ENCODE results near the gene SLC39A12.

The SLC39A12 gene

GRCh38 chr10:18044976-18045720, 93.4 kb downstream of the SLC39A12 start:
- no peaks in the 10 kb centered on the region for H3K36me3 ChIP-seq (ENCODE audit: insufficient read depth, low read length)
- no peak overlapping the region for H3K9ac ChIP-seq (ENCODE audit: low read depth, low read length)

GRCh38 chr10:18056583-18056982, 104.9 kb downstream of the SLC39A12 start:
- Histone ChIP-seq H3K9ac (ENCODE audit: low read depth, low read length) (no peak overlapping the region), H3K9me3 (ENCODE audit: control insufficient read depth, insufficient read depth, low read length) (no peaks in the 10 kb centered on the region), H3K36me3 (ENCODE audit: insufficient read depth, low read length) (no peaks in the 10 kb centered on the region), H3K4me1 (ENCODE audit: insufficient read depth, low read length) (no peaks in the 10 kb centered on the region)

More at GRCh38 chr10:18044976-18045720, 93.4 kb downstream of the SLC39A12 start:
- Histone ChIP-seq H3K9me3 (ENCODE audit: control insufficient read depth, insufficient read depth, low read length) (no peaks in the 10 kb centered on the region), H3K4me1 (ENCODE audit: insufficient read depth, low read length) (peaks cover 10% of the 10 kb centered on the region; the same call in 1 of the 2 replicates)

- Histone ChIP-seq H3K36me3 (ENCODE audit: insufficient read depth, low read length) (no peaks in the 10 kb centered on the region), H3K4me1 (ENCODE audit: insufficient read depth, low read length) (no peaks in the 10 kb centered on the region), H3K9ac (ENCODE audit: low read depth, low read length) (no peak overlapping the region), H3K9me3 (ENCODE audit: control insufficient read depth, insufficient read depth, low read length) (no peaks in the 10 kb centered on the region)
Observed at GRCh38 chr10:18059826-18060559, 108.3 kb downstream of the SLC39A12 start.

GRCh38 chr10:18066947-18067346, 115.2 kb downstream of the SLC39A12 start:
- no peaks in the 10 kb centered on the region for H3K36me3 ChIP-seq (ENCODE audit: insufficient read depth, low read length)
- H3K9me3 ChIP-seq (ENCODE audit: control insufficient read depth, insufficient read depth, low read length), result 0 out of 2 replicates have a peak, but pooled peaks cover 2% of the 10 kb centered on the region
- H3K9ac ChIP-seq (ENCODE audit: low read depth, low read length), result no peak overlapping the region
- no peaks in the 10 kb centered on the region for H3K4me1 ChIP-seq (ENCODE audit: insufficient read depth, low read length)

- Histone ChIP-seq H3K4me1 (ENCODE audit: insufficient read depth, low read length) (no peaks in the 10 kb centered on the region), H3K36me3 (ENCODE audit: insufficient read depth, low read length) (no peaks in the 10 kb centered on the region), H3K9ac (ENCODE audit: low read depth, low read length) (no peak overlapping the region), H3K9me3 (ENCODE audit: control insufficient read depth, insufficient read depth, low read length) (0 out of 2 replicates have a peak, but pooled peaks cover 2% of the 10 kb centered on the region)
Observed at GRCh38 chr10:18068401-18068800, 116.7 kb downstream of the SLC39A12 start.

GRCh38 chr10:18071591-18071990, 119.9 kb downstream of the SLC39A12 start:
- H3K9ac ChIP-seq (ENCODE audit: low read depth, low read length), result no peak overlapping the region
- H3K4me1 ChIP-seq (ENCODE audit: insufficient read depth, low read length), result no peaks in the 10 kb centered on the region
- no peaks in the 10 kb centered on the region; the same call in 1 of the 2 replicates for H3K36me3 ChIP-seq (ENCODE audit: insufficient read depth, low read length)
- no peaks in the 10 kb centered on the region for H3K9me3 ChIP-seq (ENCODE audit: control insufficient read depth, insufficient read depth, low read length)

GRCh38 chr10:18073314-18073713, 121.6 kb downstream of the SLC39A12 start:
- Histone ChIP-seq H3K9me3 (ENCODE audit: control insufficient read depth, insufficient read depth, low read length) (no peaks in the 10 kb centered on the region), H3K36me3 (ENCODE audit: insufficient read depth, low read length) (no peaks in the 10 kb centered on the region; the same call in 1 of the 2 replicates), H3K4me1 (ENCODE audit: insufficient read depth, low read length) (no peaks in the 10 kb centered on the region), H3K9ac (ENCODE audit: low read depth, low read length) (no peak overlapping the region)

GRCh38 chr10:18075881-18076280, 124.2 kb downstream of the SLC39A12 start:
- Histone ChIP-seq H3K36me3 (ENCODE audit: insufficient read depth, low read length) (no peaks in the 10 kb centered on the region; the same call in 1 of the 2 replicates), H3K4me1 (ENCODE audit: insufficient read depth, low read length) (peaks cover 8% of the 10 kb centered on the region; the same call in 1 of the 2 replicates), H3K9ac (ENCODE audit: low read depth, low read length) (no peak overlapping the region), H3K9me3 (ENCODE audit: control insufficient read depth, insufficient read depth, low read length) (no peaks in the 10 kb centered on the region)

GRCh38 chr10:18079665-18080295, 128.1 kb downstream of the SLC39A12 start:
- no peak overlapping the region for H3K9ac ChIP-seq (ENCODE audit: low read depth, low read length)
- H3K4me1 ChIP-seq (ENCODE audit: insufficient read depth, low read length), result peaks cover 8% of the 10 kb centered on the region; the same call in 1 of the 2 replicates
- H3K36me3 ChIP-seq (ENCODE audit: insufficient read depth, low read length), result no peaks in the 10 kb centered on the region; the same call in 1 of the 2 replicates
- H3K9me3 ChIP-seq (ENCODE audit: control insufficient read depth, insufficient read depth, low read length), result no peaks in the 10 kb centered on the region

GRCh38 chr10:18082381-18082780, 130.7 kb downstream of the SLC39A12 start:
- no peaks in the 10 kb centered on the region for H3K36me3 ChIP-seq (ENCODE audit: insufficient read depth, low read length)
- H3K9me3 ChIP-seq (ENCODE audit: control insufficient read depth, insufficient read depth, low read length), result no peaks in the 10 kb centered on the region
- peaks cover 8% of the 10 kb centered on the region; the same call in 1 of the 2 replicates for H3K4me1 ChIP-seq (ENCODE audit: insufficient read depth, low read length)
- H3K9ac ChIP-seq (ENCODE audit: low read depth, low read length), result no peak overlapping the region

GRCh38 chr10:18085855-18086254, 134.1 kb downstream of the SLC39A12 start:
- Histone ChIP-seq H3K4me1 (ENCODE audit: insufficient read depth, low read length) (no peaks in the 10 kb centered on the region), H3K36me3 (ENCODE audit: insufficient read depth, low read length) (no peaks in the 10 kb centered on the region), H3K9ac (ENCODE audit: low read depth, low read length) (no peak overlapping the region), H3K9me3 (ENCODE audit: control insufficient read depth, insufficient read depth, low read length) (no peaks in the 10 kb centered on the region)

GRCh38 chr10:18086746-18087145, 135.0 kb downstream of the SLC39A12 start:
- Histone ChIP-seq H3K9me3 (ENCODE audit: control insufficient read depth, insufficient read depth, low read length) (no peaks in the 10 kb centered on the region), H3K9ac (ENCODE audit: low read depth, low read length) (no peak overlapping the region), H3K36me3 (ENCODE audit: insufficient read depth, low read length) (no peaks in the 10 kb centered on the region), H3K4me1 (ENCODE audit: insufficient read depth, low read length) (no peaks in the 10 kb centered on the region)

GRCh38 chr10:18087355-18087754, 135.6 kb downstream of the SLC39A12 start:
- Histone ChIP-seq H3K9ac (ENCODE audit: low read depth, low read length) (no peak overlapping the region), H3K36me3 (ENCODE audit: insufficient read depth, low read length) (no peaks in the 10 kb centered on the region), H3K4me1 (ENCODE audit: insufficient read depth, low read length) (no peaks in the 10 kb centered on the region), H3K9me3 (ENCODE audit: control insufficient read depth, insufficient read depth, low read length) (no peaks in the 10 kb centered on the region)

Measured in ES-I3 (cell line).